ENCODE results near the gene ARHGEF12.

Gene ARHGEF12

GRCh38 chr11:120383518-120384155 is 47.4 kb downstream of the ARHGEF12 start:
- in situ Hi-C loops (cut with MboI; ENCODE audit: low sequenced_read_pairs): no loop called here

- in situ Hi-C loops (cut with MboI; ENCODE audit: low sequenced_read_pairs): no loop called here
Observed at GRCh38 chr11:120384476-120384875, 48.3 kb downstream of the ARHGEF12 start.

GRCh38 chr11:120385110-120385509 is 48.9 kb downstream of the ARHGEF12 start:
- in situ Hi-C loops (cut with MboI; ENCODE audit: low sequenced_read_pairs): no loop called here

GRCh38 chr11:120385655-120386054 is 49.4 kb downstream of the ARHGEF12 start:
- in situ Hi-C loops (cut with MboI; ENCODE audit: low sequenced_read_pairs): no loop called here

GRCh38 chr11:120386318-120386717 is 50.1 kb downstream of the ARHGEF12 start:
- in situ Hi-C loops (cut with MboI; ENCODE audit: low sequenced_read_pairs): no loop called here

GRCh38 chr11:120386774-120387371 is 50.7 kb downstream of the ARHGEF12 start:
- in situ Hi-C loops (cut with MboI; ENCODE audit: low sequenced_read_pairs): no loop called here

GRCh38 chr11:120388261-120388660 is 52.0 kb downstream of the ARHGEF12 start:
- in situ Hi-C loops (cut with MboI; ENCODE audit: low sequenced_read_pairs): no loop called here

- in situ Hi-C loops (cut with MboI; ENCODE audit: low sequenced_read_pairs): no loop called here
Observed at GRCh38 chr11:120389693-120390584, 53.7 kb downstream of the ARHGEF12 start.

- in situ Hi-C loops (cut with MboI; ENCODE audit: low sequenced_read_pairs): no loop called here
Observed at GRCh38 chr11:120390585-120390922, 54.3 kb downstream of the ARHGEF12 start.

GRCh38 chr11:120391292-120391691 is 55.1 kb downstream of the ARHGEF12 start:
- in situ Hi-C loops (cut with MboI; ENCODE audit: low sequenced_read_pairs): no loop called here

- in situ Hi-C loops (cut with MboI; ENCODE audit: low sequenced_read_pairs): no loop called here
Observed at GRCh38 chr11:120391854-120392253, 55.6 kb downstream of the ARHGEF12 start.

GRCh38 chr11:120392314-120392713 is 56.1 kb downstream of the ARHGEF12 start:
- in situ Hi-C loops (cut with MboI; ENCODE audit: low sequenced_read_pairs): no loop called here

GRCh38 chr11:120392793-120393192 is 56.6 kb downstream of the ARHGEF12 start:
- in situ Hi-C loops (cut with MboI; ENCODE audit: low sequenced_read_pairs): no loop called here

- in situ Hi-C loops (cut with MboI; ENCODE audit: low sequenced_read_pairs): no loop called here
Observed at GRCh38 chr11:120394119-120394518, 57.9 kb downstream of the ARHGEF12 start.

- in situ Hi-C loops (cut with MboI; ENCODE audit: low sequenced_read_pairs): no loop called here
Observed at GRCh38 chr11:120395778-120396177, 59.6 kb downstream of the ARHGEF12 start.

GRCh38 chr11:120398132-120398531 is 61.9 kb downstream of the ARHGEF12 start:
- in situ Hi-C loops (cut with MboI; ENCODE audit: low sequenced_read_pairs): no loop called here

- in situ Hi-C loops (cut with MboI; ENCODE audit: low sequenced_read_pairs): no loop called here
Observed at GRCh38 chr11:120399307-120399706, 63.1 kb downstream of the ARHGEF12 start.

GRCh38 chr11:120400564-120401364 is 64.6 kb downstream of the ARHGEF12 start:
- in situ Hi-C loops (cut with MboI; ENCODE audit: low sequenced_read_pairs): no loop called here

GRCh38 chr11:120401506-120401905 is 65.3 kb downstream of the ARHGEF12 start:
- in situ Hi-C loops (cut with MboI; ENCODE audit: low sequenced_read_pairs): no loop called here

GRCh38 chr11:120403966-120404365 is 67.8 kb downstream of the ARHGEF12 start:
- in situ Hi-C loops (cut with MboI; ENCODE audit: low sequenced_read_pairs): no loop called here

GRCh38 chr11:120404495-120404894 is 68.3 kb downstream of the ARHGEF12 start:
- in situ Hi-C loops (cut with MboI; ENCODE audit: low sequenced_read_pairs): no loop called here

Measured in HL-60/S4 (cell line).